ENCODE data around the gene CLCN7.
"Not testable (repeated sequence)": the region's sequence is repeated elsewhere in the genome, so short reads cannot be mapped to it uniquely, and the experiment has no call there.

The CLCN7 gene

GRCh38 chr16:1443403-1443973, 31.3 kb downstream of the CLCN7 start:
- no peak for DNase-seq

GRCh38 chr16:1442697-1443096, 32.1 kb downstream of the CLCN7 start:
- DNase-seq = no peak

DNA sequence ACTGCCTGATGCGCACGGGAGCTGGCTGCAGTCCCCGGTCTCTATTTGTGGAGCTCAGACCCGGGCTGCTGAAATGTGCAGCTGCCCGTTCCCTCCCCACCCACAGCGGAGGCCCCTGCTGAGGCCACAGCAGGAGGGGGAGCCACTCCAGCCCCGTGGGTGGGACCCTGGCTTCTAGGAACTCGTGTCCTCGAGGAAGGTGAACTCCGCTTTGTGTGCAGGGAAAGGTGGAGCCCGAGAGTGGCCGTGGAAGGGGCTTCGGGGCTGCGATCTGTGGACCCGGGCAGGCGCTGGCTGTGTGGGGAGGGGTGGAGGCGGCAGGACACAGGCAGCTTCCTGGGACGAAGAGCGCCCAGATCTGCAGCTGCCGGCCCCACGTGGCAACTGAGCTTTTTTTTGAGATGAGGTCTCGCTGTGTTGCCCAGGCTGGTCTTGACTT, 33.4 kb downstream of the CLCN7 start:
- DNase-seq = no peak

DNA sequence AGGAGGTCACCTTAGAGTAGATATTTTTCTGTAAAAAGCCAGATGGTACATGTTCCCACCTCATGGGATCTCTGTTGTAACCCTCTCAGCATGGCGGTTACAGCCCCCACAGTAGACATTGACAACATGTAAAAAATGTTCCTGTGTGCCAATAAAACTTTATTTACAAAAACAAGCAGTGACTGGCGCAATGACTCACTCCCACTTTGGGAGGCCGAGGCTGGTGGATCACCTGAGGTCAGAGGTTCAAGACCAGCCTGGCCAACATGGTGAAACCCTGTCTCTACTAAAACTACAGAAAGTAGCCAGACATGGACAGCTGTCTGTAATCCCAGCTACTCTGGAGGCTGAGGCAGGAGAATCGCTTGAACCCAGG, 35.1 kb downstream of the CLCN7 start:
- not testable (repeated sequence) for DNase-seq

DNA sequence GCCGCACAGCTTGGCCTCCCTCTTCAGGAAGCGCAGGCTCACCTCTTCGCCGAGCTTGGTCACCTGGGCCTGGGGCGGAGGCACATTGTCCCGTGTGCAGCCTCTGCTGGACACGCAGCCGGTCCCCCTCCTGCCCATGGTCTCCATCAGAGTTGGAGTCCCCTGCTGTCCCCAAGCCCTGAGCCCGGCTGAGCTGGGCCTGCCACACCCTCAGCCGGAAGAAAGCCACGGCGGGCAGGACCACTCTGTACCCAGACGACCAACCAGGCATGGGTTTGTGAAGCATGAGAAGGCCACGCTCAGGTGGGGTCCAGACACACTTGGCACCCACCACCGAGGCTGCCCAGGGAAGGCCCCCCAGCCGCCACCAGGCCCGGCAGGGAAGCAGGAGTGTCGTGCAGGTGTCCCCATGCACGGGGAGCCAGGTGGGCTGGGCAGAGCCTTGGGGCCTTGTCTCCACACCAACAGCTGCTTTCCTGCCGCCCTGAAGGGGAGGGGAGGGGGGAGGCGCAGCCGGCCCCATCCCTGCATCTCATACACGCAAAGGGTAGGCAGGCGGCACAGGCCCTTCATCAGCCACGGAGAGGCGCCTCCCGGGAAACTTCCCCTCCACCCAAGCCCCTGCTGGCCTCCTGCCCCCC, 35.6 kb downstream of the CLCN7 start:
- no peak for DNase-seq

- DNase-seq = no peak
Measured at GRCh38 chr16:1438229-1439057, 36.4 kb downstream of the CLCN7 start.

DNA sequence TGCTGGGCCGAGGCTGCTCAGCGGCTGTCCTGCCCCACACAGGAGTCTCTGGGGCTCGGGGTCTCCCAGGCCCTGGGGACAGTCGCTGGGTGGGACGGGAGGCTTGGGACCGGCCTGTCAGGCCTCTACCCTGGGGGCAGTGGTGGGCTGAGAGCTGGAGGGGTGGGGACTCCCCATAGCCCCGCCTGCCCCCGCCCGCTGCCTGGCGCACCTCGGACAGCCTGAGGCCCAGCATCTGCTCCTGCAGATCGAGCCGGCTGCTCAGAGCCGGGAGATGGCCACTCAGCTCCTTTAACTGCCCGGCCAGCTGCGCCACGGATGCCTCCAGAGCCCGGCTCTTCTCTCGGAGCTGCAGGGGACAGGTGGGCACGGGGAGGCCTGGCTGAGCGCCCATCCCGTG, 37.2 kb downstream of the CLCN7 start:
- DNase-seq = no peak

- DNase-seq = no peak
Measured at GRCh38 chr16:1436731-1437355, 38.0 kb downstream of the CLCN7 start.

GRCh38 chr16:1435921-1436697, 38.7 kb downstream of the CLCN7 start:
- no peak for DNase-seq

DNA sequence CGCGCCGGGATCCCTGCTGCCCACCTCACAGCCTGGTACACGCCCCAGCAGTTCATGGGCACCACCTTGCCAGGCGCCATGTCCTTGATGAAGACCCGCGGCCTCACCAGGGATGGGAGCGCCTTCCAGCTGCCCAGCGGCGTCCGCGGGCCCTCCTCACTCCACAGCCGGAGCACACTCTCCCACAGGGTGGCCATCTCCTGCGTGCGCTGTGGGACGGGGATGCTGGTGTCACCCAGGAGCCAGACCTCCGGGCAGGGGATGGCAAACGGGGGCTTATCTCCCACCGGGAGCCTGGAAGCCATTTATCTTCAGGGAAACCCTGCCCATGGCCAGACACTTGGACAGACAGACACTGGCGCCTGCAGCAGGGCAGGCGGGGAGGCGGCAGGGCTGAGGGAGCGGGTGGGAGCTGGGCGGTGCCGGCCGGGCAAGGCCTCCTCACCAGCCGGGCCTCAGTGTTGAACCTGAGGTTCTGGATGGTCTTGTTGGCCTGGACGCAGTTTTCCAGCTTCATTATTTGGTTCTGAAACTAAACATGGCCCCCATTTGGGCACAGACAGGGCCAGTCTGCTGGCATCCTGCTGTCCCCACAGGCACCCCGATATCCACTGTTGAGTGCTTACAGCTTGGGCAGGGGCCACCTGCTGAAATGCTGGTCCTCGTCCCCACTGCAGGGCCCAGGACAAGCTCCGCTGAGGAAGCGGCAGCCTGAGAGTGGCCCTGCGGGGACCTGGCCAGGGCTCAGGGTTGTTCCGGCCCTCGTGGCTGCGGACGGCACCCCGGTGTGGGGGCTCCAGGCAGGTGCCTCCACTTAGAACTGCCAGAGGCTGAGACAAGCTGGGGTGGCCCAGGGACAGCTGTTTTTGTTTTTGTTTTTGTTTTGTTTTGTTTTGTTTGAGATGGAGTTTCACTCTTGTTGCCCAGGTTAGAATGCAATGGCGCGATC, 39.9 kb downstream of the CLCN7 start:
- DNase-seq = no peak

DNA sequence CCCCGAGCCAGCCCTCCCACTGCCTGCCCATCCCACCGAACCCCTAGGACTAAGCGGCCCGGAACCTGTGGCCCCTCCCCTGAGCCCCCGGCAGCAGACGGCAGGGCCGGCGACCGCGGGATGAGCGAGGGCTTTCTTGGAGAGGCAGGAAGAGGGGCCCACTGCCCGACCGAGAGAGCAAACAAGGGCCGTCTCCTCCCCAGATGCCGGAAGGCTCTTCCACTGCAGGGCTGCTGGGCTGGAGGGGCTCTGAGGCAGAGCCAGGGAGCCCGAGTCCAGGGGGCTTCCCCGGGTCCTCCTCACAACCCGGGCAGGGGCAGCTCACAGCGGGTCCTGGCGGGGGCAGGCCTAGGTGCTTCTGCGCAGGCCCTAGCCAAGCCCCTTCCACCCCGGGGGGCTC, 41.1 kb downstream of the CLCN7 start:
- no peak for DNase-seq

DNA sequence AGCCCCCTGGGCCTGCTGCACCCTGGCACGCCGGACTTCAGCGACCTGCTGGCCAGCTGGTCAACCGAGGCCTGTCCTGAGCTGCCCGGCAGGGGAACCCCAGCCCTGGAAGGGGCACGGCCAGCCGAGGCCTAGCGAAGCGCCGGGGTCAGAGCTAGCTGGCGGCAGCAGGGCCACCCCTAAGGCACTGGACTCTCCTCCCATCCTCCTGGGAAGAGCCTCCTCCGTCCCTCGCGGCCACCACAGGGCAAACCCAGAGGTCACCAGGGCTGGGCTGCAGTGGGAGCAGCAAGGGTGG, 41.6 kb downstream of the CLCN7 start:
- no peak for DNase-seq

DNA sequence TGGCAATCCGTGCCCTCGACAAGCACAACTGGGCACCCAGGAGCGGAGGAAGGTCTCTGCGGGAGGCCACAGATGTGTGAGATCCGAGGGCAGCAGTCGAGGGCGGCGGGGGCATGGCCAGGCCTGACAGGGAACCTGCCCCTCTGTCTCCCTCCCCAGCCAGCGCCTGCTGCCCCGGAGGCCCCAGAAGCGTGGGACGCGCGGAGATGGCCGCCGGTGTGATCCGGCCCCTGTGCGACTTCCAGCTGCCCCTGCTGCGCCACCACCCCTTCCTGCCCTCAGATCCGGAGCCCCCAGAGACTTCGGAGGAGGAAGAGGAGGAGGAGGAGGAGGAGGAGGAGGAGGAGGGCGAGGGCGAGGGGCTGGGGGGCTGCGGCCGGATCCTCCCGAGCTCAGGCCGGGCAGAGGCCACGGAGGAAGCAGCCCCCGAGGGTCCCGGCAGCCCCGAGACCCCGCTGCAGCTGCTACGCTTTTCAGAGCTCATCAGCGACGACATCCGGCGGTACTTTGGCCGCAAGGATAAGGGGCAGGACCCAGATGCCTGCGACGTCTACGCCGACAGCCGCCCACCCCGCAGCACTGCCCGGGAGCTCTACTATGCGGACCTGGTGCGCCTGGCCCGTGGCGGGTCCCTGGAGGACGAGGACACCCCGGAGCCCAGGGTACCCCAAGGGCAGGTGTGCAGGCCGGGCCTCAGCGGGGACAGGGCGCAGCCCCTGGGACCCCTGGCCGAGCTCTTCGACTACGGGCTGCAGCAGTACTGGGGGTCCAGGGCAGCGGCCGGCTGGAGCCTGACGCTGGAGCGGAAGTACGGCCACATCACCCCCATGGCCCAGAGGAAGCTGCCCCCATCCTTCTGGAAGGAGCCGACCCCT, 42.2 kb downstream of the CLCN7 start:
- DNase-seq = no peak

GRCh38 chr16:1431497-1432270, 43.1 kb downstream of the CLCN7 start:
- no peak for DNase-seq

GRCh38 chr16:1430759-1431496, 43.9 kb downstream of the CLCN7 start, which contains the start of gene PERCC1:
PERCC1 (plus strand) TSS chr16:1431078; CDS start chr16:1432594, 1,516 bp downstream.
- DNase-seq = no peak

DNA sequence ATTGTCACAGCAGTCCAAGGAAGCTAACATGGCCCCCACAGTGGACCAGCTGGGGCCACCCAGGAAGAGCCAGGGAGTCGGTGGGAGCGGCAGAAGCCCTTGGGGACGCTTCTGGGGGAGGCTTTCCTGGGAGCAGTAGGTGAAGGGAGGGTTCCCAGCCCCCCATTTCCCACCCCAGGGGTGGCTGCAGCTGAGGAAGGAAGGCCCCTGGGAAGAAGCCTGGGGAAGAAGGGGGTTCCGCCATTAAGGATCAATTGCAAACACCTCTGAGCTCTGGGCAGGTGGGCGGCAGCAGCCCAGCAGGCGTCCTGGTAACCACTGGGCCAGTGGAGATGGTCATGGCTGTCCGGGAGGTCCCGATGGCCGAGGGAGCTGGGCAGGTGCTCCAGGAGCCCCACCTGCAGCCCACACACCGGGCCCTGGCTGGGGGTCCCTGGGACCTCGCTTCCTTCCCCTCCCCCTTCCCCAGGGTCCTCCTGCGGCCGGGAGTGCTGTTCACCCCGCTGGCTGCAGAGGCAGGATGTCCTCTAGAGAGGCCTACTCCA, 44.5 kb downstream of the CLCN7 start:
- no peak for DNase-seq

- no peak for DNase-seq
Measured at GRCh38 chr16:1429631-1430030, 45.2 kb downstream of the CLCN7 start.

GRCh38 chr16:1429012-1429411, 45.8 kb downstream of the CLCN7 start:
- DNase-seq = no peak

GRCh38 chr16:1428511-1428910, 46.3 kb downstream of the CLCN7 start:
- no peak for DNase-seq

Measured in T-helper 9 cell (primary cell).